Muscle of back (tissue), 11 donors: ENCODE data around the gene SLC22A9. TPM values are rescaled to one million over a fixed set of nuclear protein-coding genes. Genes with fewer than 3 reads are reported as not detected.

Source experiments
- DNase-seq, 3 donors: peaks; one replicate each; pipeline versions ENCODE4 v3.0.0 to v3.0.0-alpha.2; 2013
- polyA plus RNA-seq, 10 donors: library from polyadenylated mRNA; unstranded; fragments of 120-200 nt; gene quantifications; one replicate each; pipeline ENCODE4 v1.2.1, GENCODE V29; 2013; ENCODE audit not compliant: insufficient read length in 10 of 10

The SLC22A9 gene
- polyA plus RNA-seq, 10 donors = 0.13 TPM; not detected in 9

GRCh38 chr11:63444160-63444559, 74.6 kb downstream of the SLC22A9 start:
- no peak for DNase-seq

- no peak for DNase-seq
Observed at GRCh38 chr11:63445118-63445517, 75.5 kb downstream of the SLC22A9 start.

DNA sequence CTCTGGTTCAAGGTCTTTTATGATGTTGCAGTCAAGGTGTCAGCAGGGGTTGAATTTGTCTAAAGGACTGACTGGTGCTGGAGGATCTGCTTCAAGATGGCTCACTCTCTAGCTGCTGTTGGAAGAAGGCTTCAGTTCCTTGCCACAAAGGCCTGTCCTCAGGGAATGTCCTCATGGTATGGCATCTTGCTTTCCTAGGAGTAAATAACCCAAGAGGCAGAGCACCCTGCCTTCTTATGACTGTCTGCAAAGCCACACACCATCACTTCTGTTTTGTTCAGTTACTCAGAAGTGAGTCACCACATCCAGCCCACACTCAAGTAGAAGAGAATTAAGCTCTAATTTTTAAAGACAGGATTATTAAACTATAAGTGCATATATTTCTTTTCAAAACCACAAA, 76.1 kb downstream of the SLC22A9 start:
- DNase-seq = no peak

DNA sequence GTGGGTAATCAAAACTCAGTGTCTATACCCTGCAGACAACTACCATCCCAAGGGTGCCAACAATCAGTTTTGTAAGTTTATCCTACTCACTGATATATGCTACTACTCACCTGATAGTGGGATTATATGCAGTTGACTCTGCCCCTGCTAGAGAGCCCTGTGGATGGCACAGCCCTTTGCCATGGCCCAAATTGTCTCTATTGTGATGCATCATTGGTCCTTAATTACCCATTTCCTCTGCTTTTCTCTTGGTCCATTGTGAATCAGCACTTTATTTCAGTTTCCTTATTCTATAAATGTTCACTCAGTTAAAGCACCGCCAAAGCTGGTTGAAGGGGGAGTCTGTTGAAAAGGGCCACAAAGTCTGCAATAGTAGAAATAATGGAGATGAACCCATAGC, 79.1 kb downstream of the SLC22A9 start:
- DNase-seq = no peak

- DNase-seq = no peak
Observed at GRCh38 chr11:63459586-63459985, 90.0 kb downstream of the SLC22A9 start.

Other genes starting within 250 kb of the SLC22A9 start
- not detected for gene SLC22A24, start 225.6 kb upstream of the SLC22A9 start, polyA plus RNA-seq
- under 1 TPM in 1 of 10 donors, not detected in 9; 0.04 TPM for gene SLC22A25, start 126.2 kb upstream of the SLC22A9 start, polyA plus RNA-seq
- gene PLAAT5, start 121.4 kb downstream of the SLC22A9 start, polyA plus RNA-seq = 1 to 10 TPM; 1.4 to 5.6 (median 3.0) TPM
- 1 to 10 TPM in 1 of 10 donors, under 1 TPM in 7, not detected in 2; 0.11 to 2.1 (median 0.33) TPM for gene LGALS12, start 136.3 kb downstream of the SLC22A9 start, polyA plus RNA-seq
- 1 to 10 TPM; 2.4 to 7.8 (median 4.6) TPM for gene PLAAT4, start 167.0 kb downstream of the SLC22A9 start, polyA plus RNA-seq
- under 1 TPM in 1 of 10 donors, not detected in 9; 0.38 TPM for gene PLAAT2, start 193.6 kb downstream of the SLC22A9 start, polyA plus RNA-seq
- 10 to 100 TPM; 24.9 to 50.7 (median 36.9) TPM for gene PLAAT3, start 244.6 kb downstream of the SLC22A9 start, polyA plus RNA-seq